Right lobe of liver (tissue), 4 donors: Measurements from ENCODE around the gene PRKN.

Experiments used
- CTCF ChIP-seq, 4 donors: fragments of 200-600 bp in 3 of 4; fragments of 450-650 bp in 1 of 4; IDR thresholded peaks; one replicate each; pipeline versions ENCODE4 v1.5.1 to v1.8.0; 2016 to 2022; ENCODE audit warnings: antibody characterized with exemption in 4 of 4, mild to moderate bottlenecking in 2 of 4
- POLR2A ChIP-seq: fragments of 450-650 bp; IDR thresholded peaks from one replicate; pipeline ENCODE4 v1.6.1; 2017; ENCODE audit warnings: antibody characterized with exemption, mild to moderate bottlenecking
- donor health status: DM: no; HTN: no; CAD: no.
- donor health status: DM: no; HTN: no; CAD: no.
- donor health status: DM: no; HTN: yes; CAD: no.

GRCh38 chr6:162572240-162572639, 155.3 kb downstream of the PRKN start:
- TF ChIP-seq CTCF (IDR thresholded peaks at IDR 0.05): no peak
- no peak for TF ChIP-seq POLR2A
